Astrocyte (in vitro differentiated cells and primary cell): Measurements from ENCODE around the gene C1orf35. TPM values are rescaled to one million over a fixed set of nuclear protein-coding genes. Genes with fewer than 3 reads are reported as not detected.

ENCODE experiments used
- DNase-seq: peaks from one replicate; pipeline ENCODE4 v3.0.0-alpha.2; 2010; ENCODE audit warnings: low read depth
- FAIRE-seq: peaks from 2 replicates; lab custom pipeline; 2011; peaks lifted over from hg19 to GRCh38; lab: Jason Lieb, UNC
- H2AFZ ChIP-seq: 2 replicates; pipeline ENCODE4 v1.6.0; 2012; ENCODE audit warnings: low read depth, low read length, inconsistent platforms
- H3K27ac ChIP-seq: 2 replicates; pipeline ENCODE4 v1.5.1; 2011; ENCODE audit warnings: low read depth, low read length, inconsistent platforms
- H3K27me3 ChIP-seq: 2 replicates; pipeline ENCODE4 v1.6.0; 2011; ENCODE audit warnings: low read length, inconsistent platforms; ENCODE audit not compliant: insufficient read depth
- H3K36me3 ChIP-seq: 2 replicates; pipeline ENCODE4 v1.5.1; 2011; ENCODE audit warnings: low read length, inconsistent platforms; ENCODE audit not compliant: insufficient read depth
- H3K4me1 ChIP-seq: 2 replicates; pipeline ENCODE4 v1.5.1; 2011; ENCODE audit warnings: low read length, inconsistent platforms; ENCODE audit not compliant: insufficient read depth
- H3K4me2 ChIP-seq: 2 replicates; pipeline ENCODE4 v1.6.0; 2012; ENCODE audit warnings: low read length, inconsistent platforms
- H3K4me3 ChIP-seq: 2 replicates; pipeline ENCODE4 v1.5.1; 2011; ENCODE audit warnings: low read depth, mild to moderate bottlenecking, low read length, inconsistent platforms; ENCODE audit not compliant: insufficient read depth
- H3K79me2 ChIP-seq: 2 replicates; pipeline ENCODE4 v1.6.0; 2012; ENCODE audit warnings: mild to moderate bottlenecking, low read length, inconsistent platforms; ENCODE audit not compliant: insufficient read depth
- H3K9ac ChIP-seq: 2 replicates; pipeline ENCODE4 v1.6.0; 2012; ENCODE audit warnings: mild to moderate bottlenecking, low read length, inconsistent platforms
- H3K9me3 ChIP-seq: 2 replicates; pipeline ENCODE4 v1.5.1; 2012; ENCODE audit warnings: low read depth, mild to moderate bottlenecking, low read length, inconsistent platforms; ENCODE audit not compliant: insufficient read depth
- H4K20me1 ChIP-seq: 2 replicates; pipeline ENCODE4 v1.6.0; 2012; ENCODE audit warnings: low read length, inconsistent platforms; ENCODE audit not compliant: insufficient read depth
- H3K27ac Mint-ChIP-seq: one replicate; pipeline ENCODE4 v1.8.0; 2021; ENCODE audit warnings: mild to moderate bottlenecking, mixed read lengths; ENCODE audit not compliant: unreplicated experiment
- H3K27me3 Mint-ChIP-seq: one replicate; pipeline ENCODE4 v1.8.0; 2021; ENCODE audit warnings: low read depth, mixed read lengths; ENCODE audit not compliant: unreplicated experiment
- H3K36me3 Mint-ChIP-seq: one replicate; pipeline ENCODE4 v1.8.0; 2021; ENCODE audit warnings: low read depth, mixed read lengths; ENCODE audit not compliant: unreplicated experiment
- H3K4me1 Mint-ChIP-seq: one replicate; pipeline ENCODE4 v1.8.0; 2021; ENCODE audit warnings: low read depth, mixed read lengths; ENCODE audit not compliant: unreplicated experiment
- H3K4me3 Mint-ChIP-seq: one replicate; pipeline ENCODE4 v1.8.0; 2021; ENCODE audit warnings: mild to moderate bottlenecking, moderate library complexity, mixed read lengths; ENCODE audit not compliant: unreplicated experiment
- H3K9me3 Mint-ChIP-seq: one replicate; pipeline ENCODE4 v1.8.0; 2021; ENCODE audit warnings: mild to moderate bottlenecking, mixed read lengths; ENCODE audit not compliant: unreplicated experiment
- EZH2 ChIP-seq: IDR thresholded peaks from 2 replicates; pipeline ENCODE4 v1.6.1; 2012; ENCODE audit warnings: mild to moderate bottlenecking, low read length, inconsistent platforms; ENCODE audit not compliant: insufficient read depth
- total RNA-seq: library from RNA; stranded (reverse); gene quantifications from 2 replicates; pipeline ENCODE4 v1.2.1, GENCODE V29; 2021
- TF ChIP-seq, protein P1 (sequence below): IDR thresholded peaks from 2 replicates; pipeline ENCODE4 v1.5.1; 2011; ENCODE audit warnings: low read depth, mild to moderate bottlenecking, inconsistent platforms, low read length, moderate library complexity; ENCODE audit not compliant: insufficient read depth

The C1orf35 gene
- total RNA-seq, 1 donor from 2014 or later, result 21.8 TPM

DNA sequence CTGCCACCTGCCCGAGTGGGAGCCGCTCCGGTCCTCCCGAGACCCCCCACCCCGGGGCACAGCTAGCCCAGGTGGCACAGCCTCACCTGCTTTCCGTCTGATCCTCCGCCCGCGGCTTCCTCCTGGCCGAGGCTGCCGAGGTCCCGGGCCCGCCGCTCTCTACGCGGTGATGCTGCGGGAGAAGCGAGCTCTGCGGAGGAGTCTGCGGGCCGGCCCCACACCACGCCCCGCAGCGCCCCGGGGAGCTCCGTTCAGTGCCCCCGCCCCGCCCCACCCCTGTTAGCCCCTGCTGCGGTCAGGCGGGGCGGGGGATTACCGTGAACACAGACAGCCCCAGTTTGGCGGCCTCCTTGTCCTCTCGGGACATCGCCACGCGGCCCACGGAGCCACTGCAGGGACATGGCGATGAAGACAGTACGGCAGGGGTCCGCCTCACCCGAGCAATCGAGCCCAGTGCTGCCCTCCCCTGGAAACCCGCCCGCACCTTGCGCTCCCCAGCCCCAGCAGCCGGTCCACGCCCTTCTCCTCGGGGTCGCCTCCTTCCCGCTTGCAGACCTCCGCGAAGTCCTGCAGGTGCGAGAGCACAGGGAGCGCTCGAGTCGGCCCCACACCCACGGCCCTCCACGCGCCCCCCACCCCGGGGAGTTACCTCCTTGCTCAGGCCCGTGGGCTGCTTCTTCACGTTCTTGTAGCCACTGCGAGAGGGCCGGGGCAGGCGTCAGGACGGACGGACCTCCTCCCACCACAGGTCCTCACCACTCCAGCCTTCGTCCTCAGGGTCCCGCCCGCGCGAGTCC lies 933 bp downstream of the C1orf35 start:
- peaks cover 15% of the 10 kb centered on the region for H3K36me3 Mint-ChIP-seq
- Histone ChIP-seq H4K20me1 (peaks cover 48% of the 10 kb centered on the region), H2AFZ (peak overlapping the region; percentile 39), H3K27me3 (no peaks in the 10 kb centered on the region), H3K4me3 (peak overlapping the region; percentile 61), H3K36me3 (peaks cover 15% of the 10 kb centered on the region), H3K9ac (peak overlapping the region; percentile 84), H3K4me1 (peaks cover 4% of the 10 kb centered on the region), H3K79me2 (peaks cover 66% of the 10 kb centered on the region), H3K9me3 (no peaks in the 10 kb centered on the region), H3K4me2 (peak overlapping the region; percentile 90), H3K27ac (peak overlapping the region; percentile 12)
- no peak for TF ChIP-seq EZH2
- TF ChIP-seq, protein P1, sequence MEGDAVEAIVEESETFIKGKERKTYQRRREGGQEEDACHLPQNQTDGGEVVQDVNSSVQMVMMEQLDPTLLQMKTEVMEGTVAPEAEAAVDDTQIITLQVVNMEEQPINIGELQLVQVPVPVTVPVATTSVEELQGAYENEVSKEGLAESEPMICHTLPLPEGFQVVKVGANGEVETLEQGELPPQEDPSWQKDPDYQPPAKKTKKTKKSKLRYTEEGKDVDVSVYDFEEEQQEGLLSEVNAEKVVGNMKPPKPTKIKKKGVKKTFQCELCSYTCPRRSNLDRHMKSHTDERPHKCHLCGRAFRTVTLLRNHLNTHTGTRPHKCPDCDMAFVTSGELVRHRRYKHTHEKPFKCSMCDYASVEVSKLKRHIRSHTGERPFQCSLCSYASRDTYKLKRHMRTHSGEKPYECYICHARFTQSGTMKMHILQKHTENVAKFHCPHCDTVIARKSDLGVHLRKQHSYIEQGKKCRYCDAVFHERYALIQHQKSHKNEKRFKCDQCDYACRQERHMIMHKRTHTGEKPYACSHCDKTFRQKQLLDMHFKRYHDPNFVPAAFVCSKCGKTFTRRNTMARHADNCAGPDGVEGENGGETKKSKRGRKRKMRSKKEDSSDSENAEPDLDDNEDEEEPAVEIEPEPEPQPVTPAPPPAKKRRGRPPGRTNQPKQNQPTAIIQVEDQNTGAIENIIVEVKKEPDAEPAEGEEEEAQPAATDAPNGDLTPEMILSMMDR, result no peak
- peaks cover 8% of the 10 kb centered on the region for H3K4me1 Mint-ChIP-seq
- no peak for DNase-seq
- H3K27me3 Mint-ChIP-seq, result no peaks in the 10 kb centered on the region
- H3K9me3 Mint-ChIP-seq, result no peaks in the 10 kb centered on the region
- no peak overlapping the region for H3K27ac Mint-ChIP-seq
- FAIRE-seq, result no peak
- peak overlapping the region; percentile 85 for H3K4me3 Mint-ChIP-seq

DNA sequence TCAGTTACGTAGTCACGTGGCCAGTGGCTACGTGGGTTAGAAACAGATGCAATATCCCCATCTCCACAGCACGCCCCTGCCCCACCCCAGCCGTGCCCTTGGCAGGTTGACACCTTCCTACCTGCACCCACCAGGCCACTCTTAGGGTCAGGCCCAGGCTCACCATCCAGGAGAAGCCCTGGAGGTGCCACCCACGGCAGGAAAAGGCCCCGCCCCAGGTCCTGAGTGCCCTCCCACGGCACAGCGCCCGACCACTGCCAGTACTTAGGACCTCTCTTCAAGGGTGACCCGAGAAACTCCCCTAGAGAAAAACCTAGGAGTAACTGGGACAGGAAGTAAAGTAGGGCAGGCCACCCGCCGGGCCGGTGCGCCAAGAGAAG lies 1.5 kb downstream of the C1orf35 start:
- H3K4me1 Mint-ChIP-seq, result peaks cover 8% of the 10 kb centered on the region
- H4K20me1 ChIP-seq, result peaks cover 54% of the 10 kb centered on the region
- peak overlapping the region; percentile 84 for H3K9ac ChIP-seq
- peak overlapping the region; percentile 90 for H3K4me2 ChIP-seq
- H3K9me3 ChIP-seq, result no peaks in the 10 kb centered on the region
- peaks cover 15% of the 10 kb centered on the region for H3K36me3 ChIP-seq
- H3K9me3 Mint-ChIP-seq, result no peaks in the 10 kb centered on the region
- H3K27ac ChIP-seq, result no peak overlapping the region
- H3K79me2 ChIP-seq, result peaks cover 68% of the 10 kb centered on the region
- FAIRE-seq (no peak), DNase-seq (no peak)
- no peak overlapping the region for H2AFZ ChIP-seq
- TF ChIP-seq, protein P1, result no peak
- TF ChIP-seq EZH2, result no peak
- H3K4me3 ChIP-seq, result peak overlapping the region; percentile 61
- H3K4me3 Mint-ChIP-seq, result peak overlapping the region; percentile 81
- no peak overlapping the region for H3K27ac Mint-ChIP-seq
- peaks cover 4% of the 10 kb centered on the region for H3K4me1 ChIP-seq
- no peaks in the 10 kb centered on the region for H3K27me3 Mint-ChIP-seq
- H3K27me3 ChIP-seq, result no peaks in the 10 kb centered on the region
- H3K36me3 Mint-ChIP-seq, result peaks cover 12% of the 10 kb centered on the region
